Mesendoderm (in vitro differentiated cells): ENCODE data around the gene TMEM223.

Experiments used
- DNase-seq: peaks from one replicate; pipeline ENCODE4 v3.0.0; 2013
- H2AK5ac ChIP-seq: 2 replicates; pipeline ENCODE4 v1.6.1; 2013; ENCODE audit warnings: low read length, inconsistent platforms
- H2BK120ac ChIP-seq: 2 replicates; pipeline ENCODE4 v1.6.1; 2013; ENCODE audit warnings: low read depth, mild to moderate bottlenecking, low read length, moderate library complexity, mixed read lengths
- H2BK15ac ChIP-seq: replicated peaks from 2 replicates; pipeline ENCODE4 v1.6.1; 2013; ENCODE audit warnings: low read depth, mild to moderate bottlenecking, moderate library complexity
- H2BK5ac ChIP-seq: 2 replicates; pipeline ENCODE4 v1.6.1; 2013; ENCODE audit warnings: low read length, inconsistent platforms
- H3K18ac ChIP-seq: 2 replicates; pipeline ENCODE4 v1.6.1; 2013; ENCODE audit warnings: mild to moderate bottlenecking, low read length, mixed read lengths
- H3K23ac ChIP-seq: one replicate; pipeline ENCODE4 v1.6.1; 2013; ENCODE audit warnings: low read length
- H3K27ac ChIP-seq: 2 replicates; pipeline ENCODE4 v1.5.1; 2013; ENCODE audit warnings: low read depth, mild to moderate bottlenecking, inconsistent platforms, low read length, moderate library complexity
- H3K27me3 ChIP-seq: 2 replicates; pipeline ENCODE4 v1.6.1; 2013; ENCODE audit warnings: low read length, control low read depth, mild to moderate bottlenecking, inconsistent platforms; ENCODE audit not compliant: insufficient read depth, poor library complexity
- H3K36me3 ChIP-seq: 2 replicates; pipeline ENCODE4 v1.6.1; 2013; ENCODE audit warnings: low read length, inconsistent platforms; ENCODE audit not compliant: control insufficient read depth, insufficient read depth
- H3K4ac ChIP-seq: one replicate; pipeline ENCODE4 v1.6.1; 2013; ENCODE audit warnings: low read depth, mild to moderate bottlenecking, low read length, moderate library complexity
- H3K4me1 ChIP-seq: 2 replicates; pipeline ENCODE4 v1.6.1; 2013; ENCODE audit warnings: low read depth, low read length, inconsistent platforms; ENCODE audit not compliant: control insufficient read depth
- H3K4me2 ChIP-seq: 2 replicates; pipeline ENCODE4 v1.6.1; 2013; ENCODE audit warnings: low read length
- H3K4me3 ChIP-seq: 2 replicates; pipeline ENCODE4 v1.5.1; 2013; ENCODE audit warnings: mild to moderate bottlenecking, low read length
- H3K56ac ChIP-seq: one replicate; pipeline ENCODE4 v1.6.1; 2013; ENCODE audit warnings: low read length
- H3K79me1 ChIP-seq: 2 replicates; pipeline ENCODE4 v1.6.1; 2013; ENCODE audit warnings: low read length, inconsistent platforms
- H3K79me2 ChIP-seq: 2 replicates; pipeline ENCODE4 v1.6.1; 2013; ENCODE audit warnings: mild to moderate bottlenecking, low read length; ENCODE audit not compliant: control insufficient read depth, insufficient read depth
- H3K9ac ChIP-seq: 2 replicates; pipeline ENCODE4 v1.6.1; 2013; ENCODE audit warnings: low read length, inconsistent platforms
- H4K5ac ChIP-seq: one replicate; pipeline ENCODE4 v1.6.1; 2013; ENCODE audit warnings: low read length
- H4K8ac ChIP-seq: one replicate; pipeline ENCODE4 v1.6.1; 2013; ENCODE audit warnings: low read depth, mild to moderate bottlenecking, control low read depth, low read length, moderate library complexity
- WGBS: extraction: QIAGEN DNeasy Blood & Tissue Kit; methylation state at CpG from one replicate; pipeline ENCODE4 v1.1.7; 2013; ENCODE audit warnings: low lambda C conversion rate, missing lambda C conversion rate; ENCODE audit not compliant: insufficient coverage; ENCODE audit errors: extremely low coverage; 5-methylcytosine and 5-hydroxymethylcytosine counted together

TMEM223 gene

DNA sequence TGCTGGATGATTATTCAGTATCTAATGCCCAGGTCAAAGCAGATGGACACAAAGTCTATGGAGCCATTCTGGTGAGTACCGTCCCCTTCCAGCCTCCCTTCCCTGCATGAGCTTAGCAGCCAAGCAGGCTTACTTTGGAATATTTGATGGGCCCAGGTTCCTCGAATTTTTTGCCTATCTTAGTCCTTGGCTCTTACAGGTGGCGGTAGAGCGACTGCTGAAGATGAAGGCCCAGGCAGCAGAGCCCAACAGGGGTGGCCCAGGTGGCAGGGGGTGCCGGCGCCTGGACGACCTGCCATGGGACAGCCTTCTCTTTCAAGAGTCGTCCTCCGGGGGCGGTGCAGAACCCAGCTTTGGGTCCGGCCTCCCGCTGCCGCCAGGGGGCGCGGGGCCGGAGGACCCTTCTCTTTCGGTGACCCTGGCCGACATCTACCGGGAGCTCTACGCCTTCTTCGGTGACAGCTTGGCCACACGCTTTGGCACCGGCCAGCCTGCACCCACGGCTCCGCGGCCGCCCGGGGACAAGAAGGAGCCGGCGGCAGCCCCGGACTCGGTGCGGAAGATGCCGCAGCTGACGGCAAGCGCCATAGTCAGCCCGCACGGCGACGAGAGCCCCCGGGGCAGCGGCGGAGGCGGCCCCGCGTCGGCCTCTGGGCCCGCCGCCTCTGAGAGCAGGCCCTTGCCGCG is 5.3 kb downstream of the TMEM223 start:
- WGBS: no CpG with 5 or more reads among the region's 51 CpGs
- no peak overlapping the region for H2BK15ac ChIP-seq
- peak overlapping the region; percentile 89 for H3K9ac ChIP-seq
- peak overlapping the region; percentile 61 for H3K4ac ChIP-seq
- H3K79me2 ChIP-seq: peaks cover 26% of the 10 kb centered on the region
- peaks cover 15% of the 10 kb centered on the region for H3K79me1 ChIP-seq
- H3K23ac ChIP-seq: no peak overlapping the region
- peak overlapping the region; percentile 81 for H3K4me2 ChIP-seq
- H3K27me3 ChIP-seq: no peaks in the 10 kb centered on the region
- H3K18ac ChIP-seq: peak overlapping the region; percentile 52
- peaks cover 5% of the 10 kb centered on the region for H3K4me1 ChIP-seq
- no peak overlapping the region for H2BK5ac ChIP-seq
- H3K36me3 ChIP-seq: peaks cover 10% of the 10 kb centered on the region
- no peak overlapping the region for H2BK120ac ChIP-seq
- no peak overlapping the region for H4K8ac ChIP-seq
- DNase-seq: peak; percentile 95
- peak overlapping the region; percentile 96 for H3K56ac ChIP-seq
- H2AK5ac ChIP-seq: peak overlapping the region; percentile 39
- H4K5ac ChIP-seq: no peak overlapping the region
- H3K4me3 ChIP-seq: peak overlapping the region; percentile 58
- H3K27ac ChIP-seq: peak overlapping the region; percentile 89

DNA sequence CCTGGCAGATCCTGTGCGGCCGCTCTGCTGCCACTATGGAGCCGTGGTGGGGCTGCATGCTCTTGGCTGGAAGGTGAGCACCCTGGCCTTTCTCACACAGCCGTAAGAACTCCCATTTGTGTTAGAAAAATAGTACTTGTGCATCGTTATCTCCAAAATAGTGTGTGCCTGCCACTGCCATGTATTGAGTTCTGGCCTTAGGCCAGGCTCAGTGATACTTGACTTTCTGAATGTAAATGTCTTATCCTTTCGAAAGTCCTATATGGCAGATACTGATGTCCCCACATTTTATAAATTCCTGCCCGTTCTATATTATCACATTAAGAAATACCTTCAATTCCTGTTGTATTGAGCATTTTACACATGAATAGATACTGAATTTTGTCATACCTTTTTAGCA is 9.1 kb downstream of the TMEM223 start:
- Histone ChIP-seq H3K4me1 (peaks cover 3% of the 10 kb centered on the region), H3K4me2 (no peak overlapping the region), H3K36me3 (peaks cover 4% of the 10 kb centered on the region), H3K27ac (no peak overlapping the region), H3K23ac (no peak overlapping the region), H3K9ac (no peak overlapping the region), H3K4ac (no peak overlapping the region), H3K79me1 (peaks cover 1% of the 10 kb centered on the region), H4K5ac (no peak overlapping the region), H2BK5ac (no peak overlapping the region), H2BK15ac (no peak overlapping the region), H2AK5ac (no peak overlapping the region), H4K8ac (no peak overlapping the region), H3K4me3 (no peak overlapping the region), H3K56ac (no peak overlapping the region), H2BK120ac (no peak overlapping the region), H3K18ac (no peak overlapping the region), H3K27me3 (no peaks in the 10 kb centered on the region), H3K79me2 (no peaks in the 10 kb centered on the region)
- no peak for DNase-seq
- no CpG with 5 or more reads among the region's 7 CpGs for WGBS

DNA sequence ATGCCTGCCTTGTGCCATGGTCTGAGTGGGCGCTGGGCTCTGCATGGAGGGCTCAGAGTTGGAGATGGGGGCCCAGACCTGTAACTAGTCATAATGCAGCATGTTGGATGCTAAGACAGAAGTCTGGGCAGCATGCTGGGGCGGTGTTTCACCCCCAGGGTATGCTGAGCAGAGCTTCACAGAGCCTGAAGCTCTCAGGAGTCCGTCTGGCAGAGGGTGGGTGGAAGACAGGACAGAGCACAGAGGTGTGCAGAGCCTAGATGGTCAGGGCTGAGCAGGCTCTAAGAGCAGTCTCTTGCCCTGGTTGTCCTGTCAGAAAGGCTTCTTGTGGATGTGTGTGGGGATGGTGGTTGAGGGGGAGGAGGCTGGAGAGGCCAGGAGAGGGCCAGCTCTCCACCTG is 13.4 kb downstream of the TMEM223 start:
- Histone ChIP-seq H3K4me1 (no peaks in the 10 kb centered on the region), H3K36me3 (peaks cover 8% of the 10 kb centered on the region), H3K4me3 (no peak overlapping the region), H3K9ac (no peak overlapping the region), H3K4ac (no peak overlapping the region), H2BK15ac (no peak overlapping the region), H3K79me2 (peaks cover 2% of the 10 kb centered on the region), H3K4me2 (no peak overlapping the region), H3K27ac (no peak overlapping the region), H3K27me3 (no peaks in the 10 kb centered on the region), H3K79me1 (peaks cover 5% of the 10 kb centered on the region), H3K18ac (no peak overlapping the region), H3K56ac (no peak overlapping the region), H2BK5ac (no peak overlapping the region), H2BK120ac (no peak overlapping the region), H2AK5ac (no peak overlapping the region), H3K23ac (no peak overlapping the region), H4K8ac (no peak overlapping the region), H4K5ac (no peak overlapping the region)
- no CpG with 5 or more reads among the region's 3 CpGs for WGBS
- DNase-seq: no peak

DNA sequence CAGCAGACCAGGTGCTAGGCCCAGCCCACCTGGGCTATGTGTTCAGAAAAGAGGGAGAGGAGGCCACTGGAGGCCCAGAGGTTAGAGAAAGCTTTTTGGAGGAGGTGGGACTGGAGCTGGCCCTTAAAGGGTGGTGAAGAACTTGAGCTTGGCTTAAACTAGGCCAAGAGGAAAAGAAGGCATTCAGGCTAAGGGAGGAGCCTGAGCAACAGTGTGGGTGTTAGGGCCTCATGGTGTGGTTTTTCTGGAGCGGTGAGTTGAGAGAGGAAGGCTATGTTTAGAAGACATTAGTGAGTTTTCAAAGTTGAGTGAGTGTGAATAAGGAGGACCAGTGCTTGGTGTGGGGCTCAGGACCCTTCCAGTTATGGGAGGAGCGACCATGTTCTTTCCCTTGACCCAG is 14.4 kb downstream of the TMEM223 start:
- peaks cover 2% of the 10 kb centered on the region for H3K79me2 ChIP-seq
- H3K56ac ChIP-seq: no peak overlapping the region
- H2BK15ac ChIP-seq: no peak overlapping the region
- WGBS: no CpG with 5 or more reads among the region's 2 CpGs
- no peak overlapping the region for H3K23ac ChIP-seq
- H3K4me1 ChIP-seq: no peaks in the 10 kb centered on the region
- no peak overlapping the region for H3K9ac ChIP-seq
- H3K4me3 ChIP-seq: no peak overlapping the region
- no peak overlapping the region for H3K4ac ChIP-seq
- no peak overlapping the region for H2BK120ac ChIP-seq
- H3K27me3 ChIP-seq: no peaks in the 10 kb centered on the region
- H3K36me3 ChIP-seq: peaks cover 6% of the 10 kb centered on the region
- H2BK5ac ChIP-seq: no peak overlapping the region
- DNase-seq: no peak
- H2AK5ac ChIP-seq: no peak overlapping the region
- H3K79me1 ChIP-seq: peaks cover 5% of the 10 kb centered on the region
- no peak overlapping the region for H3K18ac ChIP-seq
- H3K4me2 ChIP-seq: no peak overlapping the region
- H3K27ac ChIP-seq: no peak overlapping the region
- no peak overlapping the region for H4K8ac ChIP-seq
- no peak overlapping the region for H4K5ac ChIP-seq

DNA sequence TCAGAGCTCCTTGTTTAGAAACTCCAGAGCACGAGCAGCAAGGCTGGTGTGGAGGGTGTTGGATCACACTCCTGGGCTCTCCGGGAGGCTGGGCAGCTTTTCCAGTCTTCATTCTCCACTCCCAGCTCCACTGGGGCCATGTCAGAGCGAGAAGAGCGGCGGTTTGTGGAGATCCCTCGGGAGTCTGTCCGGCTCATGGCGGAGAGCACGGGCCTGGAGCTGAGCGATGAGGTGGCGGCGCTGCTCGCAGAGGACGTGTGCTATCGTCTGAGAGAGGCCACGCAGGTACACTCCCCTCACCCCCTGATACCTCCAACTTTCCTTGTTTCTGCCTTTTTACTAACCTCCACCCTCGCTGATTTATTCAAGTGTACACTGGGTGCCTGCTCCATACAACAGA is 16.2 kb downstream of the TMEM223 start:
- WGBS: no CpG with 5 or more reads among the region's 17 CpGs
- no peak overlapping the region for H2BK15ac ChIP-seq
- H3K4me1 ChIP-seq: peaks cover 1% of the 10 kb centered on the region
- H3K36me3 ChIP-seq: peaks cover 4% of the 10 kb centered on the region
- H3K9ac ChIP-seq: no peak overlapping the region
- no peaks in the 10 kb centered on the region for H3K27me3 ChIP-seq
- H3K79me1 ChIP-seq: peaks cover 8% of the 10 kb centered on the region
- H3K4me2 ChIP-seq: no peak overlapping the region
- no peak overlapping the region for H4K8ac ChIP-seq
- H3K18ac ChIP-seq: no peak overlapping the region
- no peak overlapping the region for H3K27ac ChIP-seq
- H3K4me3 ChIP-seq: no peak overlapping the region
- peaks cover 4% of the 10 kb centered on the region for H3K79me2 ChIP-seq
- no peak overlapping the region for H4K5ac ChIP-seq
- H2BK120ac ChIP-seq: no peak overlapping the region
- no peak for DNase-seq
- no peak overlapping the region for H3K23ac ChIP-seq
- H3K4ac ChIP-seq: no peak overlapping the region
- no peak overlapping the region for H2AK5ac ChIP-seq
- H2BK5ac ChIP-seq: no peak overlapping the region
- no peak overlapping the region for H3K56ac ChIP-seq

DNA sequence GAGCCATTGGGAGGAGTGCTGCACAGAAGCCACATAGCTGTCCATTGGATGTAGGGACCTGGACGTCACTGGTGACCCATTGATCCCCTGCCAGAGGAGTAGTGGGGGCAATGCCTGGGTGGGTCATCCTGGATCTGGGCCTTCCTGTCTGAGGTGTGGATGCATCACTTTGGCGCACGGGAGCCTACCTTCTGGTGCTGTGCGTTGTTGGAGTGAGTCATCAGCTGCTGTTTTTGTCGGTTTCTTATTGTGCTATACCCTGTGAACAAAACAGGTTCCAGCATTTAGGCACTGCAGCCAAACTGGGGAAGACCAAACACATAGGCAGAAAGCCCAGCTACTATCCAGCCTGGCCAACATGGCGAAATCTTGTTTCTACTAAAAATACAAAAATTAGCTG is 17.4 kb downstream of the TMEM223 start:
- H2BK15ac ChIP-seq: no peak overlapping the region
- no peak overlapping the region for H2BK5ac ChIP-seq
- no peak overlapping the region for H3K9ac ChIP-seq
- peaks cover 8% of the 10 kb centered on the region for H3K79me1 ChIP-seq
- H2BK120ac ChIP-seq: no peak overlapping the region
- H3K18ac ChIP-seq: no peak overlapping the region
- peaks cover 4% of the 10 kb centered on the region for H3K79me2 ChIP-seq
- H3K4me2 ChIP-seq: no peak overlapping the region
- peaks cover 4% of the 10 kb centered on the region for H3K36me3 ChIP-seq
- H3K4ac ChIP-seq: no peak overlapping the region
- no peaks in the 10 kb centered on the region for H3K27me3 ChIP-seq
- DNase-seq: no peak
- H3K56ac ChIP-seq: no peak overlapping the region
- no CpG with 5 or more reads among the region's 6 CpGs for WGBS
- no peak overlapping the region for H2AK5ac ChIP-seq
- no peak overlapping the region for H4K8ac ChIP-seq
- H3K23ac ChIP-seq: no peak overlapping the region
- H3K4me1 ChIP-seq: peaks cover 4% of the 10 kb centered on the region
- no peak overlapping the region for H3K27ac ChIP-seq
- H3K4me3 ChIP-seq: no peak overlapping the region
- H4K5ac ChIP-seq: no peak overlapping the region
